HepG2 (cell line): ENCODE results near the gene RPS6KA3. TPM values are rescaled to one million over a fixed set of nuclear protein-coding genes. Genes with fewer than 3 reads are reported as not detected.

Source experiments
- ATAC-seq: fragments of 200-7000 bp; cut with Tn5 transposase; 3 replicates; pipeline ENCODE4 v1.9.1; 2020; ENCODE audit warnings: mild to moderate bottlenecking, moderate library complexity
- BruUV-seq: library from RNA; stranded (reverse); fragments of 400-500 nt; replicated peaks from 2 replicates; lab custom pipeline; 2021; lab: Mats Ljungman, UMichigan
- CTCF ChIA-PET: fragments of 300-600 bp; formaldehyde crosslinking; extraction: SDS; loops from one replicate; lab custom pipeline; 2021; ENCODE audit warnings: low total read pairs, inconsistent platforms, low intra/inter-chr PET ratio; lab: Yijun Ruan, JAX
- POLR2A ChIA-PET: fragments of 350-600 bp; sonication (Branson Sonifier 250); formaldehyde crosslinking; loops from one replicate; lab custom pipeline; 2020; ENCODE audit warnings: antibody characterized with exemption, inconsistent platforms; lab: Yijun Ruan, JAX
- DNase-seq: peaks from one replicate; pipeline ENCODE4 v3.0.0-alpha.2; 2015; ENCODE audit warnings: low spot score
- FAIRE-seq: peaks from 3 replicates; lab custom pipeline; 2011; peaks lifted over from hg19 to GRCh38; lab: Jason Lieb, UNC
- H2AFZ ChIP-seq: one replicate; pipeline ENCODE4 v1.6.1; 2011; ENCODE audit warnings: low read length, inconsistent platforms
- H3K27ac ChIP-seq: fragments of 300-600 bp; 3 replicates; pipeline ENCODE4 v1.8.0; 2011; ENCODE audit warnings: mixed run types, mild to moderate bottlenecking, mixed read lengths, low read length, inconsistent platforms; ENCODE audit not compliant: insufficient read depth; ENCODE audit errors: extremely low read length
- H3K27me3 ChIP-seq, 2 experiments: fragments of 200-600 bp in 1 of 2; 2 replicates in 1 of 2; 3 replicates in 1 of 2; pipeline versions ENCODE4 v1.6.0 to v1.8.0; 2011; ENCODE audit warnings: low read length in 2 of 2, mild to moderate bottlenecking in 2 of 2, moderate library complexity in 2 of 2, inconsistent platforms in 1 of 2; ENCODE audit not compliant: insufficient read depth in 2 of 2, control insufficient read depth in 1 of 2
- H3K36me3 ChIP-seq, 2 experiments: fragments of 200-600 bp in 1 of 2; replicated peaks in 1 of 2; 2 replicates in 1 of 2; 3 replicates in 1 of 2; pipeline versions ENCODE4 v1.5.1 to v1.8.0; 2011; ENCODE audit warnings: low read length in 2 of 2, inconsistent platforms in 1 of 2; ENCODE audit not compliant: insufficient read depth in 2 of 2, control insufficient read depth in 1 of 2
- H3K4me1 ChIP-seq: 2 replicates; pipeline ENCODE4 v1.5.1; 2012; ENCODE audit warnings: low read length, inconsistent platforms; ENCODE audit not compliant: insufficient read depth
- H3K4me2 ChIP-seq: 2 replicates; pipeline ENCODE4 v1.6.0; 2011; ENCODE audit warnings: low read depth, low read length, inconsistent platforms
- H3K4me3 ChIP-seq, 3 experiments: fragments of 200-600 bp in 1 of 3; sonication (generic), shearing (Covaris generic) in 1 of 3; replicated peaks in 1 of 3; 2 replicates each; pipeline ENCODE4 v1.5.1; 2011 to 2016; ENCODE audit warnings: low read length in 3 of 3, inconsistent platforms in 2 of 3, low read depth in 2 of 3, mild to moderate bottlenecking in 2 of 3, control low read depth in 1 of 3, mixed read lengths in 1 of 3; ENCODE audit not compliant: insufficient read depth in 1 of 3
- H3K79me2 ChIP-seq: one replicate; pipeline ENCODE4 v1.6.1; 2011; ENCODE audit warnings: low read length, inconsistent platforms; ENCODE audit not compliant: insufficient read depth
- H3K9ac ChIP-seq: 2 replicates; pipeline ENCODE4 v1.6.0; 2011; ENCODE audit warnings: mild to moderate bottlenecking, low read depth, low read length, inconsistent platforms; ENCODE audit not compliant: insufficient read depth
- H3K9me3 ChIP-seq: 2 replicates; pipeline ENCODE4 v1.5.1; 2012; ENCODE audit warnings: mild to moderate bottlenecking, low read length
- H4K20me1 ChIP-seq: 2 replicates; pipeline ENCODE4 v1.6.0; 2011; ENCODE audit warnings: inconsistent platforms, mild to moderate bottlenecking, low read length, moderate library complexity; ENCODE audit not compliant: insufficient read depth
- BRF2 ChIP-seq: sonication (generic); formaldehyde crosslinking; IDR thresholded peaks from 2 replicates; pipeline ENCODE4 v1.8.1; 2022; ENCODE audit warnings: mild to moderate bottlenecking, missing genetic modification reagents
- PREB ChIP-seq: sonication (generic); formaldehyde crosslinking; IDR thresholded peaks from 2 replicates; pipeline ENCODE4 v1.4.0; 2020; ENCODE audit warnings: missing genetic modification reagents
- SALL1 ChIP-seq: sonication (generic); formaldehyde crosslinking; IDR thresholded peaks from 2 replicates; pipeline ENCODE4 v1.8.0; 2022; ENCODE audit warnings: mild to moderate bottlenecking, missing genetic modification reagents
- SMARCE1 ChIP-seq: fragments of 450-650 bp; IDR thresholded peaks from 2 replicates; pipeline ENCODE4 v1.6.1; 2017; ENCODE audit warnings: borderline replicate concordance
- ZNF121 ChIP-seq: sonication (generic); formaldehyde crosslinking; IDR thresholded peaks from 2 replicates; pipeline ENCODE4 v1.5.0; 2020; ENCODE audit warnings: mild to moderate bottlenecking, missing genetic modification reagents
- ZNF780A ChIP-seq: sonication (generic); formaldehyde crosslinking; IDR thresholded peaks from 2 replicates; pipeline ENCODE4 v1.8.0; 2022; ENCODE audit warnings: mild to moderate bottlenecking, missing genetic modification reagents, moderate library complexity
- ZSCAN21 ChIP-seq: sonication (generic); formaldehyde crosslinking; IDR thresholded peaks from 2 replicates; pipeline ENCODE4 v1.8.0; 2022; ENCODE audit warnings: mild to moderate bottlenecking, missing genetic modification reagents, moderate library complexity, borderline replicate concordance
- WGBS: methylation state at CpG from one replicate; pipeline ENCODE4 v1.1.6; 2017; ENCODE audit warnings: low lambda C conversion rate; 5-methylcytosine and 5-hydroxymethylcytosine counted together
- in situ Hi-C: cut with HindIII; loops from 2 replicates; pipeline ENCODE4 v1.10.0; 2017; ENCODE audit warnings: low pct_unique_long_range_greater_than_20kb; ENCODE audit not compliant: extremely low pct_ligation_motif_present
- intact Hi-C: fragments of 100-400 bp; cut with micrococcal nuclease; formaldehyde crosslinking; loops from one replicate; pipeline ENCODE4 v1.10.0; 2022; ENCODE audit not compliant: unreplicated experiment
- polyA plus RNA-seq, 8 experiments: library from polyadenylated mRNA; depleted of rRNA in 3 of 8; stranded (reverse) in 7 of 8; unstranded in 1 of 8; fragments of >200 nt; fragmentation: Illumina TruSeq in 4 of 8; extraction: Trizol in 4 of 8; gene quantifications; 2 replicates each; pipeline versions ENCODE4 v1.2.1 to v1.2.3, GENCODE V29; 2011 to 2016; ENCODE audit warnings: low read depth in 4 of 8, missing spikeins in 1 of 8, mixed read lengths in 1 of 8; ENCODE audit not compliant: insufficient read depth in 1 of 8
- total RNA-seq, 5 experiments: library from RNA; depleted of rRNA; stranded (reverse); fragments of >200 nt; fragmentation: Illumina TruSeq; extraction: Trizol; gene quantifications; 2 replicates each; pipeline ENCODE4 v1.2.3, GENCODE V29; 2016; ENCODE audit warnings: low read depth in 1 of 5

The RPS6KA3 gene
- total and polyA plus RNA-seq, 2 of the 13 experiments (the other 11 are each of a cell fraction or from before 2014, with no cell fraction given) = 314 to 357 TPM

GRCh38 chrX:20212486-20213089 is 54.1 kb downstream of the RPS6KA3 start:
- no TSS peak for BruUV-seq
- ATAC-seq = peak; percentile 34
- CTCF ChIA-PET = no interaction called here

More at GRCh38 chrX:20212486-20213089, 54.1 kb downstream of the RPS6KA3 start:
- Histone ChIP-seq H3K36me3 (peaks cover 5 to 13% of the 10 kb centered on the region in 2 experiments; a peak in 4 of 5 replicates), H3K9me3 (no peaks in the 10 kb centered on the region), H3K4me2 (peak overlapping the region; percentile 18; the same call in 1 of the 2 replicates), H3K27ac (peak overlapping the region; percentile 61), H3K4me3 (no peak overlapping the region), H3K9ac (no peak overlapping the region), H3K4me1 (peaks cover 94% of the 10 kb centered on the region), H4K20me1 (peaks cover 46% of the 10 kb centered on the region), H3K79me2 (peaks cover 82% of the 10 kb centered on the region), H3K27me3 (no peaks in the 10 kb centered on the region)
- in situ Hi-C loops (no loop called here), intact Hi-C loops (no loop called here)
- POLR2A ChIA-PET = interaction anchor here (0.9 kb wide), 1 partner anchor 227 kb away, joined by 4 read pairs; no protein-coding TSS in a partner anchor
- no peak for DNase-seq
- TF ChIP-seq ZSCAN21 (CRISPR knock-in tag) = no peak
- no peak for TF ChIP-seq BRF2 (CRISPR knock-in tag)
- TF ChIP-seq SMARCE1 = no peak
- TF ChIP-seq SALL1 = 0 out of 2 replicates have a peak, but pooled peaks have one; percentile 1
- no peak for TF ChIP-seq ZNF780A (CRISPR knock-in tag)
- TF ChIP-seq ZNF121 (CRISPR knock-in tag) = peak; percentile 91
- TF ChIP-seq PREB (CRISPR knock-in tag) = no peak
- TF ChIP-seq, all 625 proteins: peak for 2
- WGBS = 89% methylated on average over 5 of the region's 6 CpGs
- no peak for FAIRE-seq
- no peak overlapping the region for H2AFZ ChIP-seq
